HepG2 (cell line): Measurements from ENCODE around the gene TCF20. TPM values are rescaled to one million over a fixed set of nuclear protein-coding genes. Genes with fewer than 3 reads are reported as not detected.
A peak's percentile ranks its signal among the peaks of the same experiment; 100 is the strongest.

Experiments
- CHD4 ChIP-seq: fragments of 200-600 bp; sonication (generic); IDR thresholded peaks from 2 replicates; pipeline ENCODE4 v1.7.0; 2017; ENCODE audit warnings: mild to moderate bottlenecking, low read length, borderline replicate concordance
- EHMT2 ChIP-seq: fragments of 200-600 bp; sonication (generic); IDR thresholded peaks from 2 replicates; pipeline ENCODE4 v1.7.0; 2017; ENCODE audit warnings: antibody characterized with exemption, low read depth, low read length, borderline replicate concordance
- FOSL2 ChIP-seq: sonication (generic); formaldehyde crosslinking; IDR thresholded peaks from 2 replicates; pipeline ENCODE4 v1.4.0; 2020; ENCODE audit warnings: missing genetic modification reagents
- GLMP ChIP-seq: sonication (generic); formaldehyde crosslinking; IDR thresholded peaks from 2 replicates; pipeline ENCODE4 v1.9.0; 2021; ENCODE audit warnings: missing genetic modification reagents, mild to moderate bottlenecking, borderline replicate concordance
- MED8 ChIP-seq: sonication (generic); formaldehyde crosslinking; IDR thresholded peaks from 2 replicates; pipeline ENCODE4 v1.8.1; 2023; ENCODE audit warnings: mild to moderate bottlenecking, missing genetic modification reagents; ENCODE audit not compliant: insufficient replicate concordance
- SKIL ChIP-seq: sonication (generic); formaldehyde crosslinking; IDR thresholded peaks from 2 replicates; pipeline ENCODE4 v1.8.0; 2022; ENCODE audit warnings: missing genetic modification reagents, mild to moderate bottlenecking, moderate library complexity, borderline replicate concordance
- SP2 ChIP-seq: sonication (generic); formaldehyde crosslinking; IDR thresholded peaks from 2 replicates; pipeline ENCODE4 v1.5.1; 2020; ENCODE audit warnings: mild to moderate bottlenecking, missing genetic modification reagents
- ZNF260 ChIP-seq: sonication (generic); formaldehyde crosslinking; IDR thresholded peaks from 2 replicates; pipeline ENCODE4 v1.4.0; 2020; ENCODE audit warnings: missing genetic modification reagents, low read depth, mild to moderate bottlenecking, borderline replicate concordance
- ZNF484 ChIP-seq: sonication (generic); formaldehyde crosslinking; IDR thresholded peaks from 2 replicates; pipeline ENCODE4 v1.5.1; 2020; ENCODE audit warnings: mild to moderate bottlenecking, low read depth, missing genetic modification reagents, borderline replicate concordance
- ZNF746 ChIP-seq: sonication (generic); formaldehyde crosslinking; IDR thresholded peaks from 2 replicates; pipeline ENCODE4 v1.8.0; 2022; ENCODE audit warnings: mild to moderate bottlenecking, missing genetic modification reagents
- polyA plus RNA-seq, 8 experiments: library from polyadenylated mRNA; depleted of rRNA in 3 of 8; stranded (reverse) in 7 of 8; unstranded in 1 of 8; fragments of >200 nt; fragmentation: Illumina TruSeq in 4 of 8; extraction: Trizol in 4 of 8; gene quantifications; 2 replicates each; pipeline versions ENCODE4 v1.2.1 to v1.2.3, GENCODE V29; 2011 to 2016; ENCODE audit warnings: low read depth in 4 of 8, missing spikeins in 1 of 8, mixed read lengths in 1 of 8; ENCODE audit not compliant: insufficient read depth in 1 of 8
- total RNA-seq, 5 experiments: library from RNA; depleted of rRNA; stranded (reverse); fragments of >200 nt; fragmentation: Illumina TruSeq; extraction: Trizol; gene quantifications; 2 replicates each; pipeline ENCODE4 v1.2.3, GENCODE V29; 2016; ENCODE audit warnings: low read depth in 1 of 5
- TF ChIP-seq, protein P1 (sequence below): fragments of 450-650 bp; IDR thresholded peaks from 2 replicates; pipeline ENCODE4 v1.6.1; 2017
- TF ChIP-seq, protein P2 (sequence below): sonication (generic); formaldehyde crosslinking; IDR thresholded peaks from 2 replicates; pipeline ENCODE4 v1.5.1; 2020; ENCODE audit warnings: missing genetic modification reagents, mild to moderate bottlenecking, borderline replicate concordance
- TF ChIP-seq, protein P3 (sequence below): sonication (generic); formaldehyde crosslinking; IDR thresholded peaks from 2 replicates; pipeline ENCODE4 v1.5.0; 2020; ENCODE audit warnings: mild to moderate bottlenecking, missing genetic modification reagents

Gene TCF20
- total and polyA plus RNA-seq, 2 of the 13 experiments (the other 11 are each of a cell fraction or from before 2014, with no cell fraction given), result 12.8 to 23.7 TPM

GRCh38 chr22:42269432-42270175 is 849 bp downstream of the TCF20 start (continued):
- no peak for TF ChIP-seq GLMP (CRISPR knock-in tag)
- no peak for TF ChIP-seq EHMT2
- TF ChIP-seq, protein P1, sequence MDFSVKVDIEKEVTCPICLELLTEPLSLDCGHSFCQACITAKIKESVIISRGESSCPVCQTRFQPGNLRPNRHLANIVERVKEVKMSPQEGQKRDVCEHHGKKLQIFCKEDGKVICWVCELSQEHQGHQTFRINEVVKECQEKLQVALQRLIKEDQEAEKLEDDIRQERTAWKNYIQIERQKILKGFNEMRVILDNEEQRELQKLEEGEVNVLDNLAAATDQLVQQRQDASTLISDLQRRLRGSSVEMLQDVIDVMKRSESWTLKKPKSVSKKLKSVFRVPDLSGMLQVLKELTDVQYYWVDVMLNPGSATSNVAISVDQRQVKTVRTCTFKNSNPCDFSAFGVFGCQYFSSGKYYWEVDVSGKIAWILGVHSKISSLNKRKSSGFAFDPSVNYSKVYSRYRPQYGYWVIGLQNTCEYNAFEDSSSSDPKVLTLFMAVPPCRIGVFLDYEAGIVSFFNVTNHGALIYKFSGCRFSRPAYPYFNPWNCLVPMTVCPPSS, result no peak
- TF ChIP-seq, protein P2, sequence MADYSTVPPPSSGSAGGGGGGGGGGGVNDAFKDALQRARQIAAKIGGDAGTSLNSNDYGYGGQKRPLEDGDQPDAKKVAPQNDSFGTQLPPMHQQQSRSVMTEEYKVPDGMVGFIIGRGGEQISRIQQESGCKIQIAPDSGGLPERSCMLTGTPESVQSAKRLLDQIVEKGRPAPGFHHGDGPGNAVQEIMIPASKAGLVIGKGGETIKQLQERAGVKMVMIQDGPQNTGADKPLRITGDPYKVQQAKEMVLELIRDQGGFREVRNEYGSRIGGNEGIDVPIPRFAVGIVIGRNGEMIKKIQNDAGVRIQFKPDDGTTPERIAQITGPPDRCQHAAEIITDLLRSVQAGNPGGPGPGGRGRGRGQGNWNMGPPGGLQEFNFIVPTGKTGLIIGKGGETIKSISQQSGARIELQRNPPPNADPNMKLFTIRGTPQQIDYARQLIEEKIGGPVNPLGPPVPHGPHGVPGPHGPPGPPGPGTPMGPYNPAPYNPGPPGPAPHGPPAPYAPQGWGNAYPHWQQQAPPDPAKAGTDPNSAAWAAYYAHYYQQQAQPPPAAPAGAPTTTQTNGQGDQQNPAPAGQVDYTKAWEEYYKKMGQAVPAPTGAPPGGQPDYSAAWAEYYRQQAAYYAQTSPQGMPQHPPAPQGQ (CRISPR knock-in tag), result no peak
- TF ChIP-seq, protein P3, sequence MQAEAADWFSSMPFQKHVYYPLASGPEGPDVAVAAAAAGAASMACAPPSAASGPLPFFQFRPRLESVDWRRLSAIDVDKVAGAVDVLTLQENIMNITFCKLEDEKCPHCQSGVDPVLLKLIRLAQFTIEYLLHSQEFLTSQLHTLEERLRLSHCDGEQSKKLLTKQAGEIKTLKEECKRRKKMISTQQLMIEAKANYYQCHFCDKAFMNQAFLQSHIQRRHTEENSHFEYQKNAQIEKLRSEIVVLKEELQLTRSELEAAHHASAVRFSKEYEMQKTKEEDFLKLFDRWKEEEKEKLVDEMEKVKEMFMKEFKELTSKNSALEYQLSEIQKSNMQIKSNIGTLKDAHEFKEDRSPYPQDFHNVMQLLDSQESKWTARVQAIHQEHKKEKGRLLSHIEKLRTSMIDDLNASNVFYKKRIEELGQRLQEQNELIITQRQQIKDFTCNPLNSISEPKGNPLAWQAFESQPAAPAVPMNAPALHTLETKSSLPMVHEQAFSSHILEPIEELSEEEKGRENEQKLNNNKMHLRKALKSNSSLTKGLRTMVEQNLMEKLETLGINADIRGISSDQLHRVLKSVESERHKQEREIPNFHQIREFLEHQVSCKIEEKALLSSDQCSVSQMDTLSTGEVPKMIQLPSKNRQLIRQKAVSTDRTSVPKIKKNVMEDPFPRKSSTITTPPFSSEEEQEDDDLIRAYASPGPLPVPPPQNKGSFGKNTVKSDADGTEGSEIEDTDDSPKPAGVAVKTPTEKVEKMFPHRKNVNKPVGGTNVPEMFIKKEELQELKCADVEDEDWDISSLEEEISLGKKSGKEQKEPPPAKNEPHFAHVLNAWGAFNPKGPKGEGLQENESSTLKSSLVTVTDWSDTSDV, result no peak
- peak; percentile 23; the same call in 1 of the 2 replicates for TF ChIP-seq FOSL2 (CRISPR knock-in tag)
- TF ChIP-seq MED8 (CRISPR knock-in tag), result peak; percentile 15
- no peak for TF ChIP-seq SP2 (CRISPR knock-in tag)
- TF ChIP-seq CHD4, result no peak
- no peak for TF ChIP-seq ZNF260 (CRISPR knock-in tag)
- TF ChIP-seq SKIL (CRISPR knock-in tag), result 0 out of 2 replicates have a peak, but pooled peaks have one; percentile 33
- TF ChIP-seq ZNF746 (CRISPR knock-in tag), result peak; percentile 26; the same call in 1 of the 2 replicates
- no peak for TF ChIP-seq ZNF484 (CRISPR knock-in tag)
